Measurements from ENCODE around the gene ATXN7L3.

- TF ChIP-seq REST (tag by site-specific recombination; IDR thresholded peaks at IDR 0.05), result no peak
- TF ChIP-seq CTCF (tag by site-specific recombination; IDR thresholded peaks at IDR 0.05), result no peak
- no peak for TF ChIP-seq ZNF626 (tag by site-specific recombination; IDR thresholded peaks at IDR 0.05)
- no peak for TF ChIP-seq ZBTB8A (tag by site-specific recombination; IDR thresholded peaks at IDR 0.05)
- TF ChIP-seq ZNF132 (tag by site-specific recombination; IDR thresholded peaks at IDR 0.05; ENCODE audit: borderline replicate concordance), result no peak
- no peak for TF ChIP-seq ZNF138 (tag by site-specific recombination; IDR thresholded peaks at IDR 0.05; ENCODE audit: borderline replicate concordance)
- no peak for TF ChIP-seq ZBTB20 (tag by site-specific recombination; IDR thresholded peaks at IDR 0.05)
- no peak for TF ChIP-seq ZNF362 (tag by site-specific recombination; IDR thresholded peaks at IDR 0.05)
- no peak for TF ChIP-seq ZIC2 (tag by site-specific recombination; IDR thresholded peaks at IDR 0.05)
- TF ChIP-seq ZNF214 (tag by site-specific recombination; IDR thresholded peaks at IDR 0.05; ENCODE audit: borderline replicate concordance), result no peak
Observed at GRCh38 chr17:44207743-44208142, 8.1 kb upstream of the ATXN7L3 start.
